Trophoblast cell (in vitro differentiated cells and primary cell): Measurements from ENCODE around the gene MAPK7.

Experiments used
- DNase-seq, 2 donors: peaks; one replicate each; pipeline ENCODE4 v3.0.0-alpha.2; 2016
- H2AFZ ChIP-seq: 2 replicates; pipeline ENCODE4 v1.6.1; 2013; ENCODE audit warnings: low read length, moderate library complexity, mild to moderate bottlenecking; ENCODE audit not compliant: insufficient read depth, poor library complexity
- H2AK5ac ChIP-seq: 2 replicates; pipeline ENCODE4 v1.6.1; 2013; ENCODE audit warnings: mild to moderate bottlenecking, low read length
- H2BK120ac ChIP-seq: 2 replicates; pipeline ENCODE4 v1.6.1; 2013; ENCODE audit warnings: low read length, mild to moderate bottlenecking, moderate library complexity; ENCODE audit not compliant: insufficient read depth, poor library complexity
- H2BK12ac ChIP-seq: 2 replicates; pipeline ENCODE4 v1.6.1; 2013; ENCODE audit warnings: mild to moderate bottlenecking, low read length, moderate library complexity
- H2BK5ac ChIP-seq: 2 replicates; pipeline ENCODE4 v1.6.1; 2013; ENCODE audit warnings: low read length, low read depth, moderate library complexity, mild to moderate bottlenecking; ENCODE audit not compliant: poor library complexity
- H3K14ac ChIP-seq: 2 replicates; pipeline ENCODE4 v1.6.1; 2013; ENCODE audit warnings: mild to moderate bottlenecking, low read length
- H3K18ac ChIP-seq: 2 replicates; pipeline ENCODE4 v1.6.1; 2013; ENCODE audit warnings: mild to moderate bottlenecking, low read length
- H3K23ac ChIP-seq: 2 replicates; pipeline ENCODE4 v1.6.1; 2013; ENCODE audit warnings: low read length
- H3K27ac ChIP-seq: 2 replicates; pipeline ENCODE4 v1.5.1; 2013; ENCODE audit warnings: low read depth, mild to moderate bottlenecking, inconsistent platforms, low read length, moderate library complexity
- H3K27me3 ChIP-seq: 2 replicates; pipeline ENCODE4 v1.6.1; 2013; ENCODE audit warnings: inconsistent platforms, mild to moderate bottlenecking, low read length, moderate library complexity; ENCODE audit not compliant: insufficient read depth
- H3K36me3 ChIP-seq, 2 experiments: 1 replicate in 1 of 2; 2 replicates in 1 of 2; pipeline ENCODE4 v1.6.1; 2013; ENCODE audit warnings: low read length in 2 of 2, mild to moderate bottlenecking in 2 of 2, moderate library complexity in 1 of 2; ENCODE audit not compliant: insufficient read depth in 2 of 2, control insufficient read depth in 1 of 2
- H3K4ac ChIP-seq: 2 replicates; pipeline ENCODE4 v1.6.1; 2013; ENCODE audit warnings: low read depth, mild to moderate bottlenecking, low read length, moderate library complexity
- H3K4me1 ChIP-seq, 2 experiments: 1 replicate in 1 of 2; 2 replicates in 1 of 2; pipeline ENCODE4 v1.6.1; 2013; ENCODE audit warnings: low read length in 2 of 2, mild to moderate bottlenecking in 2 of 2, moderate library complexity in 1 of 2; ENCODE audit not compliant: insufficient read depth in 2 of 2, control insufficient read depth in 1 of 2
- H3K4me2 ChIP-seq: 2 replicates; pipeline ENCODE4 v1.6.1; 2013; ENCODE audit warnings: inconsistent platforms, mild to moderate bottlenecking, low read length, moderate library complexity
- H3K4me3 ChIP-seq: 2 replicates; pipeline ENCODE4 v1.5.1; 2013; ENCODE audit warnings: mild to moderate bottlenecking, low read depth, low read length, inconsistent platforms
- H3K79me1 ChIP-seq: one replicate; pipeline ENCODE4 v1.6.1; 2013; ENCODE audit warnings: low read length
- H3K79me2 ChIP-seq: 2 replicates; pipeline ENCODE4 v1.6.1; 2013; ENCODE audit warnings: low read length, mild to moderate bottlenecking; ENCODE audit not compliant: control insufficient read depth, insufficient read depth, poor library complexity
- H3K9ac ChIP-seq: 2 replicates; pipeline ENCODE4 v1.6.1; 2013; ENCODE audit warnings: mild to moderate bottlenecking, low read length
- H3K9me3 ChIP-seq: 2 replicates; pipeline ENCODE4 v1.6.1; 2013; ENCODE audit warnings: low read depth, mild to moderate bottlenecking, control low read depth, inconsistent platforms, low read length; ENCODE audit not compliant: insufficient read depth
- H4K12ac ChIP-seq: 2 replicates; pipeline ENCODE4 v1.6.1; 2013; ENCODE audit warnings: low read depth, mild to moderate bottlenecking, low read length, moderate library complexity
- H4K8ac ChIP-seq: 2 replicates; pipeline ENCODE4 v1.6.1; 2013; ENCODE audit warnings: low read depth, mild to moderate bottlenecking, low read length, moderate library complexity
- H4K91ac ChIP-seq: one replicate; pipeline ENCODE4 v1.6.1; 2013; ENCODE audit warnings: low read depth, mild to moderate bottlenecking, low read length, moderate library complexity
- WGBS: extraction: QIAGEN DNeasy Blood & Tissue Kit; methylation state at CpG from one replicate; pipeline ENCODE4 v1.1.7; 2013; ENCODE audit warnings: missing lambda C conversion rate; ENCODE audit not compliant: insufficient read length, insufficient coverage; ENCODE audit errors: extremely low coverage; 5-methylcytosine and 5-hydroxymethylcytosine counted together

The MAPK7 gene

DNA sequence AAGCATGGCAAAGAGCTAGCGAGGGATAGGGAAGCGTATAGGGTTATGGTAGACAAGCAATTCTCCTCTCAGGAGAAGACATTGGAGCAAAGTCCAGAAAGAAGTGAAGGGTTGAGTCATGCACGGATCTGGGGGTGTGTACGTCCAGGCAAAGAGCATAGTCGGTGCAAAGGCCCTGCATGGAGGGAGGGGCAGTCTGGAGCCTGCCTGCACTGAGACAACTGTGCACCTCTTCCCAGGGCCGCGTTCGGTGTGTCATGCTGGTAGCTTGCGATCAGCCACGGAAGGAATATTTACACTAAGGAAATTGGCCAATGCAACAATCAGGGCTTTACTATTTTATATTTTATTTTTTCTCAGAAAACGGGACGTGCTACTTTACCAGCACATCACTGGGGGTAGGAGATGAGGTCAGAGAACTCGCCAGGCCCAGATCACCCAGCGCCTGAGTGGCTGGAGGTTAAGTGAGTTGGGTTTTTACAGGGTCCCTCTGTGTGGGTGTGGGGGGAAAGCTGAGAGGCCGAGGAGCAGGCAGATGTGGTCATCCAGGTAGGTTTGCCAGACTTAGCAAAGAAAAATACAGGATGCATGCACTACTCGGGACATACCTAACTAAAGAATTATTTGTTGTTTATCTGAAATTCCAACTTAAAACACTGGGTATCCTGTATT is 9.1 kb upstream of the MAPK7 start:
- no peak overlapping the region for H3K27ac ChIP-seq
- H3K18ac ChIP-seq: no peak overlapping the region
- no peak overlapping the region for H4K12ac ChIP-seq
- no peak overlapping the region for H3K23ac ChIP-seq
- no CpG with 5 or more reads among the region's 16 CpGs for WGBS
- peaks cover 0 to 6% of the 10 kb centered on the region in 2 experiments for H3K4me1 ChIP-seq
- no peak overlapping the region for H2AK5ac ChIP-seq
- no peak overlapping the region for H3K14ac ChIP-seq
- H4K8ac ChIP-seq: no peak overlapping the region
- H3K27me3 ChIP-seq: no peaks in the 10 kb centered on the region
- no peaks in the 10 kb centered on the region for H3K36me3 ChIP-seq
- no peaks in the 10 kb centered on the region for H3K79me1 ChIP-seq
- no peak overlapping the region for H2BK12ac ChIP-seq
- H3K9ac ChIP-seq: no peak overlapping the region
- no peak overlapping the region for H2BK120ac ChIP-seq
- H3K9me3 ChIP-seq: peaks cover 4% of the 10 kb centered on the region
- no peak overlapping the region for H3K4me3 ChIP-seq
- no peak for DNase-seq
- no peak overlapping the region for H3K4me2 ChIP-seq
- H3K4ac ChIP-seq: no peak overlapping the region
- no peak overlapping the region for H2BK5ac ChIP-seq
- H4K91ac ChIP-seq: no peak overlapping the region
- no peaks in the 10 kb centered on the region for H3K79me2 ChIP-seq
- H2AFZ ChIP-seq: no peak overlapping the region

DNA sequence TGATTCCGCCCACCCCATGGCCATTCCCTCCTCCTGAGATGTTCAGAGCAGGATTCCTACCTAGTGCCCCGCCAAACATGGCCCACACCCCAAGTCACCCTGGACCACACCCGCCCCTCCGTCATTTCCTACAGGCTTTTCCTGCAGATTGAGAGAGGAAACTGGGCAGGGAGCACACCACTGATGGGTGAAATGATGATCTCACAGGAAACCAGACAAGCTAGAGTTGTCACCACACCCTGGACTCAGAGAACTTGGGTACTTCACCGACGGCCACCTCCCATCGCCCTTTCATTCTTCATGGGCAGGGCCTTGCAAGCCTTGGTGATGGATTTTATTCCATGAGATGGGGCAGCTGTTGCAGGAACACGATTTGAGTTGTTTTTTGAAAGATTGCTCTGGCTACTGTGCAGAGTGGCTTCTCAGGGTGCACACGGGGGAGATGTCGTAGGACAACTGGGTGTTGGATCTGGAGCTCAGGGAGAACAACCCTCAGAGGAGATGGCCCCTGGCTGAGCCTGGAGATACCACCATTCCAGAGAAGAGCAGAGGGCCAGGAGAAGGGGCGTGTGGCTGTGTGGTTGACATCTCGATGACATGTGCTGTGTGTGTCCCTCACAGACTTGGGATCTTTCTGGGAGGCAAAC is 8.3 kb upstream of the MAPK7 start:
- WGBS: no CpG with 5 or more reads among the region's 12 CpGs
- DNase-seq: no peak
- Histone ChIP-seq H3K23ac (no peak overlapping the region), H3K14ac (no peak overlapping the region), H3K27ac (no peak overlapping the region), H2BK12ac (no peak overlapping the region), H2AFZ (no peak overlapping the region), H3K36me3 (no peaks in the 10 kb centered on the region), H4K8ac (no peak overlapping the region), H3K79me2 (no peaks in the 10 kb centered on the region), H3K4me3 (no peak overlapping the region), H3K4me2 (no peak overlapping the region), H3K79me1 (no peaks in the 10 kb centered on the region), H3K18ac (no peak overlapping the region), H2AK5ac (no peak overlapping the region), H3K9me3 (peaks cover 4% of the 10 kb centered on the region), H3K27me3 (no peaks in the 10 kb centered on the region), H3K4ac (no peak overlapping the region), H3K4me1 (peaks cover 0 to 6% of the 10 kb centered on the region in 2 experiments), H4K12ac (no peak overlapping the region), H2BK5ac (no peak overlapping the region), H2BK120ac (no peak overlapping the region), H3K9ac (no peak overlapping the region), H4K91ac (no peak overlapping the region)

- H4K8ac ChIP-seq: no peak overlapping the region
- H3K9me3 ChIP-seq: peaks cover 4% of the 10 kb centered on the region
- H2BK120ac ChIP-seq: no peak overlapping the region
- H3K23ac ChIP-seq: no peak overlapping the region
- no peak overlapping the region for H2BK5ac ChIP-seq
- H3K9ac ChIP-seq: no peak overlapping the region
- H3K27me3 ChIP-seq: no peaks in the 10 kb centered on the region
- DNase-seq: no peak
- WGBS: no CpG with 5 or more reads among the region's 7 CpGs
- no peaks in the 10 kb centered on the region for H3K36me3 ChIP-seq
- H2AFZ ChIP-seq: no peak overlapping the region
- no peak overlapping the region for H3K4ac ChIP-seq
- no peak overlapping the region for H3K14ac ChIP-seq
- no peak overlapping the region for H4K91ac ChIP-seq
- no peak overlapping the region for H2AK5ac ChIP-seq
- H3K4me2 ChIP-seq: no peak overlapping the region
- H2BK12ac ChIP-seq: no peak overlapping the region
- no peak overlapping the region for H3K18ac ChIP-seq
- no peaks in the 10 kb centered on the region for H3K79me2 ChIP-seq
- no peak overlapping the region for H3K27ac ChIP-seq
- no peak overlapping the region for H4K12ac ChIP-seq
- H3K79me1 ChIP-seq: no peaks in the 10 kb centered on the region
- H3K4me3 ChIP-seq: no peak overlapping the region
- H3K4me1 ChIP-seq: peaks cover 0 to 6% of the 10 kb centered on the region in 2 experiments
Observed at GRCh38 chr17:19370493-19370960, 7.8 kb upstream of the MAPK7 start.

DNA sequence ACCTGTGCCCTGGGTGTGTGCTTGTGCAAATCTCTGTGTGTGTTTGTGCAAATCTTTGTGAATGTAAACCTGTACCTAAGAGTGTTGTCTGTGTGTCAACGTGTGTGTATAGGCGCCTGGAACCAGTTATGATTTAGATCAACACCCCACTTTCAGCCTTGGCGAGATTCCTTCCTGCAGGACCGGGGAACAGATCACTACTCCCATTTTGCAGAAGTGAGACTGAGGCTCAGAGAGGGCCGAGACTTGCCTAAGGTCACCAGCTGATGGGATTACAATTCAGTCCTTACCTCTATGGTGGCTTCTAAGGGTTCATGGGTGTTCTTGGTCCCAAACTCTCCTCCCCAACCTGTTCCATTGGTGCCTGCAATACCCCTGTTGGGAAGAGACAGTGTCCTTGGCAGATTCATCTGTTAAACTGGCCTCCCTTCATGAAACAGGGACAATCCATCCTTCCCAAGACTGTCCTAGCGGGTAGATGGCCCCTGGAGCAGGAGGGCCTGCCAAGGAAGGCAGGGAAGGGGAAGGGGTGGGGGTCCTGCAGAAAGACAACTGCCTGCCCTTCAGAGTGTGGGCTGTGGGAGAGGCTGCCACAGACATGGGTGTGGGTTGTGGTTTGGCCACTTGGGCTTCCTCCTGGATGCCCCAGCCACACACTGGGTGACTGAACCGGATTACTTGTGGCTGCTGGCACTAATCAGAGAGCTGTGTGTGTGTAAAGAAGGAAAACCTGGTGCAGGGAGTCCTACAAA is 6.9 kb upstream of the MAPK7 start:
- Histone ChIP-seq H3K23ac (no peak overlapping the region), H3K18ac (no peak overlapping the region), H3K4me1 (peaks cover 0 to 6% of the 10 kb centered on the region in 2 experiments), H3K27ac (no peak overlapping the region), H4K91ac (no peak overlapping the region), H2AFZ (no peak overlapping the region), H4K12ac (no peak overlapping the region), H3K4ac (no peak overlapping the region), H3K4me2 (no peak overlapping the region), H2BK12ac (no peak overlapping the region), H2BK120ac (no peak overlapping the region), H3K9ac (no peak overlapping the region), H4K8ac (no peak overlapping the region), H3K27me3 (no peaks in the 10 kb centered on the region), H2AK5ac (no peak overlapping the region), H3K36me3 (no peaks in the 10 kb centered on the region), H3K14ac (no peak overlapping the region), H3K4me3 (no peak overlapping the region), H3K79me1 (no peaks in the 10 kb centered on the region), H2BK5ac (no peak overlapping the region), H3K9me3 (peaks cover 4% of the 10 kb centered on the region), H3K79me2 (no peaks in the 10 kb centered on the region)
- DNase-seq: no peak
- WGBS: no CpG with 5 or more reads among the region's 7 CpGs
